Osteocyte (in vitro differentiated cells): ENCODE measurements around the gene SKP2. TPM values are rescaled to one million over a fixed set of nuclear protein-coding genes. Genes with fewer than 3 reads are reported as not detected.

Experiments used
- DNase-seq: peaks from one replicate; pipeline ENCODE4 v3.0.0; 2021; ENCODE audit warnings: mixed read lengths; ENCODE audit not compliant: unreplicated experiment; ENCODE audit errors: extremely low spot score
- H3K27ac Mint-ChIP-seq: one replicate; pipeline ENCODE4 v1.8.0; 2021; ENCODE audit warnings: mild to moderate bottlenecking, mixed read lengths; ENCODE audit not compliant: unreplicated experiment
- H3K27me3 Mint-ChIP-seq: one replicate; pipeline ENCODE4 v1.8.0; 2021; ENCODE audit warnings: mixed read lengths; ENCODE audit not compliant: unreplicated experiment
- H3K36me3 Mint-ChIP-seq: one replicate; pipeline ENCODE4 v1.8.0; 2021; ENCODE audit warnings: mixed read lengths; ENCODE audit not compliant: unreplicated experiment
- H3K4me1 Mint-ChIP-seq: one replicate; pipeline ENCODE4 v1.8.0; 2021; ENCODE audit warnings: mixed read lengths; ENCODE audit not compliant: unreplicated experiment
- H3K4me3 Mint-ChIP-seq: one replicate; pipeline ENCODE4 v1.8.0; 2021; ENCODE audit warnings: mild to moderate bottlenecking, moderate library complexity, mixed read lengths; ENCODE audit not compliant: unreplicated experiment
- H3K9me3 Mint-ChIP-seq: one replicate; pipeline ENCODE4 v1.8.0; 2021; ENCODE audit warnings: mixed read lengths; ENCODE audit not compliant: unreplicated experiment
- CTCF ChIP-seq: fragments of 200-600 bp; sonication (generic); IDR thresholded peaks from 2 replicates; pipeline ENCODE4 v1.5.0; 2021; ENCODE audit warnings: antibody characterized with exemption, mild to moderate bottlenecking, moderate library complexity
- total RNA-seq: library from RNA; stranded (reverse); gene quantifications from 2 replicates; pipeline ENCODE4 v1.2.1, GENCODE V29; 2021

The SKP2 gene
- total RNA-seq, 1 donor from 2014 or later, result 28.4 TPM

- H3K4me1 Mint-ChIP-seq, result no peaks in the 10 kb centered on the region
- H3K27ac Mint-ChIP-seq, result peak overlapping the region; percentile 15
- no peaks in the 10 kb centered on the region for H3K9me3 Mint-ChIP-seq
- DNase-seq, result no peak
- no peak for TF ChIP-seq CTCF
- peaks cover 51% of the 10 kb centered on the region for H3K36me3 Mint-ChIP-seq
- H3K27me3 Mint-ChIP-seq, result no peaks in the 10 kb centered on the region
- no peak overlapping the region for H3K4me3 Mint-ChIP-seq
These were observed 23.1 kb downstream of the SKP2 start for GRCh38 chr5:36175043-36175442.

- H3K27me3 Mint-ChIP-seq, result no peaks in the 10 kb centered on the region
- DNase-seq, result no peak
- H3K4me1 Mint-ChIP-seq, result no peaks in the 10 kb centered on the region
- H3K36me3 Mint-ChIP-seq, result peaks cover 51% of the 10 kb centered on the region
- H3K4me3 Mint-ChIP-seq, result no peak overlapping the region
- TF ChIP-seq CTCF, result no peak
- H3K27ac Mint-ChIP-seq, result no peak overlapping the region
- H3K9me3 Mint-ChIP-seq, result no peaks in the 10 kb centered on the region
These were observed 25.2 kb downstream of the SKP2 start for GRCh38 chr5:36177154-36177553.

GRCh38 chr5:36177715-36178523 is 26.0 kb downstream of the SKP2 start:
- Mint-ChIP-seq H3K36me3 (peaks cover 51% of the 10 kb centered on the region), H3K4me1 (no peaks in the 10 kb centered on the region), H3K4me3 (no peak overlapping the region), H3K27me3 (no peaks in the 10 kb centered on the region), H3K9me3 (no peaks in the 10 kb centered on the region), H3K27ac (no peak overlapping the region)
- DNase-seq, result no peak
- TF ChIP-seq CTCF, result peak; percentile 65

GRCh38 chr5:36178524-36178890 is 26.6 kb downstream of the SKP2 start:
- Mint-ChIP-seq H3K27ac (no peak overlapping the region), H3K4me1 (no peaks in the 10 kb centered on the region), H3K9me3 (no peaks in the 10 kb centered on the region), H3K36me3 (peaks cover 53% of the 10 kb centered on the region), H3K27me3 (no peaks in the 10 kb centered on the region), H3K4me3 (no peak overlapping the region)
- no peak for DNase-seq
- no peak for TF ChIP-seq CTCF

GRCh38 chr5:36179950-36180349 is 28.0 kb downstream of the SKP2 start:
- Mint-ChIP-seq H3K4me1 (no peaks in the 10 kb centered on the region), H3K27me3 (no peaks in the 10 kb centered on the region), H3K9me3 (peaks cover 2% of the 10 kb centered on the region), H3K4me3 (no peak overlapping the region), H3K36me3 (peaks cover 47% of the 10 kb centered on the region), H3K27ac (no peak overlapping the region)
- DNase-seq, result no peak
- TF ChIP-seq CTCF, result no peak
